Tibial artery (tissue), 4 donors: Measurements from ENCODE around the gene WDR82.

Experiments
- DNase-seq, 2 donors: peaks; one replicate each; pipeline ENCODE4 v3.0.0-alpha.2; 2019
- H3K27ac ChIP-seq, 2 donors: fragments of 200-600 bp; sonication (generic) in 1 of 2; 1 replicate in 1 of 2; 2 replicates in 1 of 2; pipeline ENCODE4 v1.5.1; 2018 to 2019; ENCODE audit warnings: mild to moderate bottlenecking in 1 of 2
- H3K27me3 ChIP-seq, 2 donors: fragments of 200-600 bp; sonication (generic) in 1 of 2; one replicate each; pipeline versions ENCODE4 v1.5.1 to v1.6.0; 2016 to 2019
- H3K36me3 ChIP-seq, 3 donors: fragments of 200-600 bp; sonication (generic) in 2 of 3; one replicate each; pipeline ENCODE4 v1.5.1; 2016 to 2019; ENCODE audit warnings: mild to moderate bottlenecking in 2 of 3
- H3K4me1 ChIP-seq, 4 donors: fragments of 200-600 bp; sonication (generic) in 2 of 4; 1 replicate in 3 of 4; 2 replicates in 1 of 4; pipeline ENCODE4 v1.5.1; 2016 to 2019
- H3K4me3 ChIP-seq, 2 donors: fragments of 200-600 bp; sonication (generic) in 1 of 2; 1 replicate in 1 of 2; 2 replicates in 1 of 2; pipeline ENCODE4 v1.5.1; 2018 to 2019; ENCODE audit warnings: mild to moderate bottlenecking in 2 of 2
- H3K9me3 ChIP-seq, 3 donors: fragments of 200-600 bp; sonication (generic) in 1 of 3; one replicate each; pipeline ENCODE4 v1.5.1; 2016 to 2019
- CTCF ChIP-seq, 2 experiments: fragments of 200-600 bp in 1 of 2; fragments of 450-650 bp in 1 of 2; IDR thresholded peaks; one replicate each; pipeline ENCODE4 v1.5.1; 2017 to 2019; ENCODE audit warnings: antibody characterized with exemption in 2 of 2, mild to moderate bottlenecking in 1 of 2, moderate library complexity in 1 of 2
- intact Hi-C: fragments of 100-400 bp; cut with DNase I; formaldehyde crosslinking; loops from one replicate; pipeline ENCODE4 v1.15.0; 2023; ENCODE audit warnings: low total_unique reads

Gene WDR82

GRCh38 chr3:52228266-52228665 is 50.2 kb downstream of the WDR82 start:
- H3K27ac ChIP-seq: no peak overlapping the region
- intact Hi-C loops: no loop called here
- H3K4me1 ChIP-seq: peaks cover 0 to 9% (median 3%) of the 10 kb centered on the region in 4 donors
- no peak overlapping the region for H3K4me3 ChIP-seq
- H3K9me3 ChIP-seq: no peaks in the 10 kb centered on the region
- H3K36me3 ChIP-seq: peaks cover 30 to 72% (median 51%) of the 10 kb centered on the region in 3 donors
- no peak for TF ChIP-seq CTCF (IDR thresholded peaks at IDR 0.05)
- H3K27me3 ChIP-seq: no peaks in the 10 kb centered on the region
- no peak for DNase-seq

- no peaks in the 10 kb centered on the region for H3K9me3 ChIP-seq
- no peak for TF ChIP-seq CTCF (IDR thresholded peaks at IDR 0.05)
- H3K4me3 ChIP-seq: no peak overlapping the region
- no peak for DNase-seq
- H3K36me3 ChIP-seq: peaks cover 30 to 67% (median 50%) of the 10 kb centered on the region in 3 donors
- intact Hi-C loops: no loop called here
- no peak overlapping the region for H3K27ac ChIP-seq
- peaks cover 0 to 9% (median 3%) of the 10 kb centered on the region in 4 donors for H3K4me1 ChIP-seq
- no peaks in the 10 kb centered on the region for H3K27me3 ChIP-seq
Measured at GRCh38 chr3:52227766-52228165, 50.7 kb downstream of the WDR82 start.

GRCh38 chr3:52227117-52227516 is 51.3 kb downstream of the WDR82 start:
- peaks cover 0 to 9% (median under 1%) of the 10 kb centered on the region in 4 donors for H3K4me1 ChIP-seq
- no peaks in the 10 kb centered on the region for H3K9me3 ChIP-seq
- no peaks in the 10 kb centered on the region for H3K27me3 ChIP-seq
- peaks cover 30 to 65% (median 44%) of the 10 kb centered on the region in 3 donors for H3K36me3 ChIP-seq
- no peak overlapping the region for H3K4me3 ChIP-seq
- no peak for DNase-seq
- no peak for TF ChIP-seq CTCF (IDR thresholded peaks at IDR 0.05)
- intact Hi-C loops: no loop called here
- no peak overlapping the region for H3K27ac ChIP-seq

- no peak overlapping the region for H3K27ac ChIP-seq
- intact Hi-C loops: no loop called here
- peaks cover 0 to 11% (median 0%) of the 10 kb centered on the region in 4 donors for H3K4me1 ChIP-seq
- no peaks in the 10 kb centered on the region for H3K9me3 ChIP-seq
- no peak for DNase-seq
- H3K4me3 ChIP-seq: no peak overlapping the region
- H3K27me3 ChIP-seq: no peaks in the 10 kb centered on the region
- no peak for TF ChIP-seq CTCF (IDR thresholded peaks at IDR 0.05)
- peaks cover 29 to 57% (median 36%) of the 10 kb centered on the region in 3 donors for H3K36me3 ChIP-seq
Measured at GRCh38 chr3:52226229-52226817, 52.1 kb downstream of the WDR82 start.

GRCh38 chr3:52225452-52226228 is 52.8 kb downstream of the WDR82 start, which contains the start of gene TLR9:
TSS of gene TLR9 (minus strand) at chr3:52225645. CDS start at chr3:52225529, 116 bp downstream.
- Histone ChIP-seq H3K27me3 (no peaks in the 10 kb centered on the region), H3K9me3 (no peaks in the 10 kb centered on the region), H3K27ac (no peak within 1 kb of the TSS), H3K36me3 (peaks cover 23 to 50% (median 29%) of the 10 kb centered on the region in 3 donors), H3K4me3 (no peak within 1 kb of the TSS), H3K4me1 (peaks cover 0 to 15% (median 0%) of the 10 kb centered on the region in 4 donors)
- no peak for TF ChIP-seq CTCF (IDR thresholded peaks at IDR 0.05)
- intact Hi-C loops: no loop called here
- DNase-seq: no peak
